Nephron (organoid): ENCODE results near the gene MICAL2.

Source experiments
- H3K27ac Mint-ChIP-seq, 3 experiments: 2 replicates each; pipeline ENCODE4 v1.8.0; 2020; ENCODE audit warnings: mixed read lengths in 3 of 3, mild to moderate bottlenecking in 2 of 3, moderate library complexity in 1 of 3
- H3K27me3 Mint-ChIP-seq: 2 replicates; pipeline ENCODE4 v1.8.0; 2021; ENCODE audit warnings: low read depth, mild to moderate bottlenecking, moderate library complexity, mixed read lengths
- H3K36me3 Mint-ChIP-seq: 2 replicates; pipeline ENCODE4 v1.8.0; 2020; ENCODE audit warnings: low read depth, mixed read lengths
- H3K4me1 Mint-ChIP-seq: 2 replicates; pipeline ENCODE4 v1.8.0; 2020; ENCODE audit warnings: mixed read lengths
- H3K4me3 Mint-ChIP-seq, 3 experiments: 2 replicates each; pipeline ENCODE4 v1.8.0; 2020; ENCODE audit warnings: mild to moderate bottlenecking in 3 of 3, mixed read lengths in 3 of 3, moderate library complexity in 2 of 3
- H3K9me3 Mint-ChIP-seq: 2 replicates; pipeline ENCODE4 v1.8.0; 2020; ENCODE audit warnings: mixed read lengths
- CTCF ChIP-seq, 3 experiments: fragments of 200-600 bp; sonication (generic); IDR thresholded peaks; one replicate each; pipeline ENCODE4 v1.5.0; 2021; ENCODE audit warnings: antibody characterized with exemption in 3 of 3; ENCODE audit not compliant: unreplicated experiment in 3 of 3

MICAL2 gene

GRCh38 chr11:12075822-12076821 is 34.3 kb upstream of the MICAL2 start:
- Mint-ChIP-seq H3K27me3 (peaks cover 19% of the 10 kb centered on the region), H3K4me1 (no peaks in the 10 kb centered on the region), H3K27ac (no peak overlapping the region), H3K4me3 (no peak overlapping the region), H3K36me3 (no peaks in the 10 kb centered on the region), H3K9me3 (peaks cover 3% of the 10 kb centered on the region)
- no peak for TF ChIP-seq CTCF (IDR thresholded peaks at IDR 0.05; ENCODE audit: unreplicated experiment in 3 of 3)

GRCh38 chr11:12076840-12077534 is 33.4 kb upstream of the MICAL2 start:
- peaks cover 3% of the 10 kb centered on the region for H3K9me3 Mint-ChIP-seq
- H3K4me1 Mint-ChIP-seq, result no peaks in the 10 kb centered on the region
- H3K27ac Mint-ChIP-seq, result no peak overlapping the region
- no peaks in the 10 kb centered on the region for H3K36me3 Mint-ChIP-seq
- no peak for TF ChIP-seq CTCF (IDR thresholded peaks at IDR 0.05; ENCODE audit: unreplicated experiment in 3 of 3)
- H3K4me3 Mint-ChIP-seq, result no peak overlapping the region
- peaks cover 19% of the 10 kb centered on the region for H3K27me3 Mint-ChIP-seq

- Mint-ChIP-seq H3K4me1 (no peaks in the 10 kb centered on the region), H3K9me3 (peaks cover 3% of the 10 kb centered on the region), H3K36me3 (no peaks in the 10 kb centered on the region), H3K4me3 (no peak overlapping the region), H3K27me3 (peaks cover 19% of the 10 kb centered on the region), H3K27ac (no peak overlapping the region)
- TF ChIP-seq CTCF (IDR thresholded peaks at IDR 0.05; ENCODE audit: unreplicated experiment in 3 of 3), result no peak
Measured at GRCh38 chr11:12077535-12078280, 32.7 kb upstream of the MICAL2 start.

GRCh38 chr11:12079726-12080556 is 30.4 kb upstream of the MICAL2 start:
- H3K36me3 Mint-ChIP-seq, result no peaks in the 10 kb centered on the region
- no peak overlapping the region for H3K27ac Mint-ChIP-seq
- H3K27me3 Mint-ChIP-seq, result peaks cover 18% of the 10 kb centered on the region
- H3K4me1 Mint-ChIP-seq, result no peaks in the 10 kb centered on the region
- H3K9me3 Mint-ChIP-seq, result peaks cover 8% of the 10 kb centered on the region
- no peak for TF ChIP-seq CTCF (IDR thresholded peaks at IDR 0.05; ENCODE audit: unreplicated experiment in 3 of 3)
- no peak overlapping the region for H3K4me3 Mint-ChIP-seq

GRCh38 chr11:12083380-12083779 is 27.0 kb upstream of the MICAL2 start:
- peaks cover 10% of the 10 kb centered on the region for H3K4me1 Mint-ChIP-seq
- peaks cover 8% of the 10 kb centered on the region for H3K9me3 Mint-ChIP-seq
- no peaks in the 10 kb centered on the region for H3K36me3 Mint-ChIP-seq
- H3K27ac Mint-ChIP-seq, result no peak overlapping the region
- H3K4me3 Mint-ChIP-seq, result no peak overlapping the region
- no peak for TF ChIP-seq CTCF (IDR thresholded peaks at IDR 0.05; ENCODE audit: unreplicated experiment in 3 of 3)
- H3K27me3 Mint-ChIP-seq, result peaks cover 17% of the 10 kb centered on the region
